NT2/D1 (cell line): Measurements from ENCODE around the gene SFXN5.

Source experiments
- SUZ12 ChIP-seq: IDR thresholded peaks from 2 replicates; pipeline ENCODE4 v1.6.1; 2011; ENCODE audit not compliant: insufficient read length, insufficient read depth; ENCODE audit errors: extremely low read depth
- YY1 ChIP-seq: IDR thresholded peaks from 2 replicates; pipeline ENCODE4 v1.6.1; 2011; ENCODE audit not compliant: insufficient read length, insufficient read depth
- ZNF274 ChIP-seq: IDR thresholded peaks from 2 replicates; pipeline ENCODE4 v1.6.1; 2011; ENCODE audit warnings: mild to moderate bottlenecking, low read depth, low read length

DNA sequence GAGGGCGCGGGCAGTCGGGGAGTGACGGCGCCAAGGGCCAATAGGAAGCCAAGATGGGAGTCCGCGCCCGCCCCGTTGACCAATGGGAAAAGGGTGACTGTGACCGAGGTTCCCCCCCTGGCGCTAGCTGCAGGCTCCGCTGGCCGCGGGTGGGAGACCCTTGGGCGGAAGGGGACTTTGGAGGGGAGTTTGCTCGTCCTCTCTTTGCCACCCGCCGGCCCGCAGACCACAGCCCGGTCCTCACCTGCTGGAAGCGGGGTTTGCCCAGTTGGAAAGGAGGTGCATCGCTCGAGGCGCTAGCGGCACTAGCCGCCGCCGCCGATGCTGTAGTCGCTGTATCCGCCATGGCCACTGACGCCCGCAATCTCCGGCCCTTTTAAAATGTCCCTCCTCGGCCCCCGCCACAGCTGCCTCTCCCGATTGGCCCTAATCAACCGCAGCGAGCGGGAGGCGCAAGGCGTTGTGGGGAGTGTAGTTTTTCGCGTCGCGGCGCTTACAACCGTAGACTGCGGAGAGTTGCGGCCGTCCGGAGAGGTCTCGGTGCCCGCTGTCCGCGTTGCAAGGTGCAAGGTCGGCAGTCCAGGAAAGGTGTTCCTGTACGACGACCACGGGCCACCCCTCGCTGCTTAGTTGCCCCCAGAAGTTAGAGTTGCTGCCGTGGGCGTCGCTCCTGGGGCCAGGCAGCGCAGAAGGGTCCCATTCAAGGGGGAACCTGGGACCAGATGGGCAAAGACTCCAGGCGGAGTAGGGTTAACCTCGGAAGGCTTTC lies at the start of gene SFXN5:
- no peak for TF ChIP-seq ZNF274
- no peak for TF ChIP-seq SUZ12
- peak; percentile 50 for TF ChIP-seq YY1
